HG03439 (cell line): ENCODE results near the gene TMEM94.
"Not testable (repeated sequence)": the region's sequence is repeated elsewhere in the genome, so short reads cannot be mapped to it uniquely, and the experiment has no call there.

Experiments
- ATAC-seq: cut with Tn5 transposase; IDR thresholded peaks from one replicate; pipeline ENCODE4 v1.9.1; 2021; ENCODE audit warnings: mild to moderate bottlenecking, moderate library complexity; ENCODE audit not compliant: unreplicated experiment

Gene TMEM94

GRCh38 chr17:75445296-75445695 lies 11.1 kb upstream of the TMEM94 start:
- no peak for ATAC-seq

GRCh38 chr17:75445896-75446295 lies 10.5 kb upstream of the TMEM94 start:
- ATAC-seq: not testable (repeated sequence)

GRCh38 chr17:75447951-75448856 lies 8.2 kb upstream of the TMEM94 start:
- no peak for ATAC-seq

- ATAC-seq: no peak
These were observed 6.2 kb upstream of the TMEM94 start for GRCh38 chr17:75450270-75450669.

GRCh38 chr17:75454193-75454592 lies 2.2 kb upstream of the TMEM94 start:
- no peak for ATAC-seq

- ATAC-seq: not testable (repeated sequence)
These were observed 1.8 kb upstream of the TMEM94 start for GRCh38 chr17:75454672-75455071.

- ATAC-seq: no peak
These were observed 407 bp upstream of the TMEM94 start for GRCh38 chr17:75456039-75456416.

- no peak for ATAC-seq
These were observed 716 bp downstream of the TMEM94 start for GRCh38 chr17:75457047-75457654.

GRCh38 chr17:75459246-75459589 lies 2.8 kb downstream of the TMEM94 start:
- no peak for ATAC-seq

- no peak for ATAC-seq
These were observed 3.3 kb downstream of the TMEM94 start for GRCh38 chr17:75459590-75460267.

- ATAC-seq: no peak
These were observed 3.9 kb downstream of the TMEM94 start for GRCh38 chr17:75460295-75460694.

GRCh38 chr17:75463603-75464002 lies 7.2 kb downstream of the TMEM94 start:
- no peak for ATAC-seq

GRCh38 chr17:75465039-75465438 lies 8.6 kb downstream of the TMEM94 start:
- ATAC-seq: no peak

GRCh38 chr17:75468291-75468754 lies 11.9 kb downstream of the TMEM94 start:
- no peak for ATAC-seq

GRCh38 chr17:75468779-75469373 lies 12.4 kb downstream of the TMEM94 start:
- ATAC-seq: no peak

GRCh38 chr17:75471207-75471606 lies 14.8 kb downstream of the TMEM94 start:
- no peak for ATAC-seq

GRCh38 chr17:75472119-75472518 lies 15.7 kb downstream of the TMEM94 start:
- ATAC-seq: no peak

- ATAC-seq: no peak
These were observed 16.8 kb downstream of the TMEM94 start for GRCh38 chr17:75473246-75473645.

GRCh38 chr17:75474736-75475135 lies 18.3 kb downstream of the TMEM94 start:
- ATAC-seq: no peak

GRCh38 chr17:75475144-75475835 lies 18.9 kb downstream of the TMEM94 start:
- ATAC-seq: no peak

- no peak for ATAC-seq
These were observed 19.4 kb downstream of the TMEM94 start for GRCh38 chr17:75475851-75476250.
